Ishikawa (cell line): ENCODE data around the gene PAN3.

Experiments
- CEBPB ChIP-seq: IDR thresholded peaks from 2 replicates; pipeline ENCODE4 v1.6.1; 2012
- CREB1 ChIP-seq: IDR thresholded peaks from 2 replicates; pipeline ENCODE4 v1.6.1; 2012; ENCODE audit warnings: low read depth
- EGR1 ChIP-seq: IDR thresholded peaks from 2 replicates; pipeline ENCODE4 v1.6.1; 2012
- EP300 ChIP-seq: IDR thresholded peaks from 2 replicates; pipeline ENCODE4 v1.6.1; 2012; ENCODE audit warnings: borderline replicate concordance
- FOXM1 ChIP-seq: IDR thresholded peaks from 2 replicates; pipeline ENCODE4 v1.6.1; 2012; ENCODE audit warnings: low read depth, borderline replicate concordance
- MAX ChIP-seq: IDR thresholded peaks from 2 replicates; pipeline ENCODE4 v1.6.1; 2012
- NFIC ChIP-seq: IDR thresholded peaks from 2 replicates; pipeline ENCODE4 v1.6.1; 2012
- RAD21 ChIP-seq: IDR thresholded peaks from 2 replicates; pipeline ENCODE4 v1.6.1; 2012; ENCODE audit warnings: low read depth
- REST ChIP-seq: IDR thresholded peaks from 2 replicates; pipeline ENCODE4 v1.6.1; 2012; ENCODE audit warnings: low read depth, mild to moderate bottlenecking
- TAF1 ChIP-seq: IDR thresholded peaks from 2 replicates; pipeline ENCODE4 v1.6.1; 2012; ENCODE audit warnings: low read depth, mild to moderate bottlenecking
- TCF12 ChIP-seq: IDR thresholded peaks from 2 replicates; pipeline ENCODE4 v1.6.1; 2012; ENCODE audit warnings: low read depth
- TEAD4 ChIP-seq: IDR thresholded peaks from 2 replicates; pipeline ENCODE4 v1.6.1; 2012
- YY1 ChIP-seq: IDR thresholded peaks from 2 replicates; pipeline ENCODE4 v1.6.1; 2012; ENCODE audit warnings: low read depth
- ZBTB7A ChIP-seq: IDR thresholded peaks from 2 replicates; pipeline ENCODE4 v1.6.1; 2012; ENCODE audit warnings: low read depth
- TF ChIP-seq, protein P1 (sequence below): IDR thresholded peaks from 2 replicates; pipeline ENCODE4 v1.6.1; 2012

The PAN3 gene

DNA sequence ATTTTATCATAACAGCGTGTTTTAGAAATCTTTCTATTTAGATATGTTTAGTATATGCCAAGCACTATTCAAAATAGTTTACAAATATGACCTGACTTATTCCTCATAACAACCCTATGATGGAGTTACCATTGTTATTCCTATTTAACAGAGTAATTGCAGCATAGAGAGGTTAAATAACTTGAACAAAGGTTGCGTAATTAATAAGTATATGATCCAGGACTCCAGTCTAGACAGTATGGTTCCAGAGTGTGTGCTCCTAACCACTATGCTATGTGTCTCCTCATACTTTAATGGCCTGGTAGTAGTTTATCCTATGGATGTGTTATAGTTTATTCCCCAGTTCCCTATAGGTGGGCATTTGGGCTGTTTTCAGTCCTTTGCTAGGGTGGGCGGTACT lies 145.3 kb downstream of the PAN3 start:
- TF ChIP-seq FOXM1 (no peak), NFIC (no peak), REST (no peak), YY1 (no peak), EP300 (no peak), MAX (no peak), TCF12 (no peak), EGR1 (no peak), TAF1 (no peak), CREB1 (no peak), ZBTB7A (no peak), CEBPB (no peak), RAD21 (no peak)
- TF ChIP-seq, protein P1, sequence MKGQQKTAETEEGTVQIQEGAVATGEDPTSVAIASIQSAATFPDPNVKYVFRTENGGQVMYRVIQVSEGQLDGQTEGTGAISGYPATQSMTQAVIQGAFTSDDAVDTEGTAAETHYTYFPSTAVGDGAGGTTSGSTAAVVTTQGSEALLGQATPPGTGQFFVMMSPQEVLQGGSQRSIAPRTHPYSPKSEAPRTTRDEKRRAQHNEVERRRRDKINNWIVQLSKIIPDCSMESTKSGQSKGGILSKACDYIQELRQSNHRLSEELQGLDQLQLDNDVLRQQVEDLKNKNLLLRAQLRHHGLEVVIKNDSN = no peak

GRCh38 chr13:28286263-28286662 lies 147.9 kb downstream of the PAN3 start:
- TF ChIP-seq ZBTB7A = no peak
- TF ChIP-seq CREB1 = no peak
- TF ChIP-seq NFIC = no peak
- no peak for TF ChIP-seq MAX
- TF ChIP-seq TEAD4 = no peak
- no peak for TF ChIP-seq CEBPB
- TF ChIP-seq TAF1 = no peak
- TF ChIP-seq YY1 = no peak
- TF ChIP-seq EGR1 = no peak
- TF ChIP-seq EP300 = no peak
- no peak for TF ChIP-seq TCF12

GRCh38 chr13:28297341-28297740 lies 159.0 kb downstream of the PAN3 start:
- TF ChIP-seq TAF1 = no peak
- TF ChIP-seq NFIC = no peak
- TF ChIP-seq MAX = peak; percentile 70; the same call in 1 of the 2 replicates
- 0 out of 2 replicates have a peak, but pooled peaks have one; percentile 19 for TF ChIP-seq YY1
- peak; percentile 69 for TF ChIP-seq TEAD4
- no peak for TF ChIP-seq REST
- TF ChIP-seq, protein P1 = no peak
- no peak for TF ChIP-seq RAD21
- no peak for TF ChIP-seq CREB1
- TF ChIP-seq TCF12 = no peak
- TF ChIP-seq FOXM1 = no peak
- TF ChIP-seq EP300 = no peak

DNA sequence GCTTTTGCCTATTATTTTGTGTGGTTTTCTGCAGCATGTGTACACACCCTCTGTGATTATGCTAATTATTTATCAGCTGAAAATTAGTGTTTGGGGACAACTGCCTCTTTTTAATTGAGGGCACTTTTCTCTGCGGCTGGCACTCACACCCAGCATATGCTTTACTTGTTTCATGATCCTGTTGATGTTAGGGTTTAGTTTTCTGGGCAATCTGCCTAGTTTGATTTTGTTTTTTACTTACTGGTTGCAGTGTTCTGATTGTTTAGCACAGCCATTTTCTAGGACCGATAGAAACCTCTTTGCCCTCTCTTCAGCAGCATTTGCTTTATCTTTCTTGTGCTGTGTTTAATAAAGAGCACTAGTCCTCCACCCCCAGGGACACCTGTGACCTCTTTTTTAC lies 161.6 kb downstream of the PAN3 start:
- TF ChIP-seq TAF1 (no peak), MAX (no peak), TEAD4 (no peak), EGR1 (no peak), CREB1 (no peak), NFIC (no peak)

DNA sequence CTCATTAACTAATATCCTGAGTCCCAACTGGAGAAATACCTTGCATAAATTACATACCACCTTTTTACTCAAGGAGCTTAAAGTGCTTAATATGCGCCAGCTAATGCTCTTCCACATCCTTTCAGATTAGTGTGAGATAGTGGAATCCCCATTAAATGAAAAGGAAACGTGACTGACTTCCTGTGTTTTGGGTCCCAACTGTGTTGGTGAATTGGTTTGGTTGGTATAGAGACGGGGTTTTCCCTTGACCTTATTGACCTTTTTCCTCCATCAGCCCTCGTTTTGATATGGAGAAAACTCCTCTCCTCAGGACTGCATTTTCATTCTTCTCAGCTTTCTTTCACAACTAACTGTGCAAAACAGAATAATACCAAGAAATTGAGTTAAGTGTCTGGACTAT lies 163.5 kb downstream of the PAN3 start:
- no peak for TF ChIP-seq ZBTB7A
- no peak for TF ChIP-seq REST
- TF ChIP-seq CEBPB = no peak
- no peak for TF ChIP-seq EGR1
- no peak for TF ChIP-seq FOXM1
- TF ChIP-seq CREB1 = no peak
- no peak for TF ChIP-seq TCF12
- TF ChIP-seq EP300 = no peak
- TF ChIP-seq TAF1 = no peak
